Stimulated activated CD4-positive, alpha-beta T cell treated with anti-CD3 and anti-CD28 coated beads, Interleukin-12 subunit alpha, Interleukin-12 subunit beta, amount 100 ng/mL, for 24 hours (primary cell): ENCODE results near the gene C1QTNF7.

Experiments used
- DNase-seq, 2 experiments: peaks; one replicate each; pipeline ENCODE4 v3.0.0-alpha.2; 2020; ENCODE audit warnings: low read depth in 2 of 2

Gene C1QTNF7

DNA sequence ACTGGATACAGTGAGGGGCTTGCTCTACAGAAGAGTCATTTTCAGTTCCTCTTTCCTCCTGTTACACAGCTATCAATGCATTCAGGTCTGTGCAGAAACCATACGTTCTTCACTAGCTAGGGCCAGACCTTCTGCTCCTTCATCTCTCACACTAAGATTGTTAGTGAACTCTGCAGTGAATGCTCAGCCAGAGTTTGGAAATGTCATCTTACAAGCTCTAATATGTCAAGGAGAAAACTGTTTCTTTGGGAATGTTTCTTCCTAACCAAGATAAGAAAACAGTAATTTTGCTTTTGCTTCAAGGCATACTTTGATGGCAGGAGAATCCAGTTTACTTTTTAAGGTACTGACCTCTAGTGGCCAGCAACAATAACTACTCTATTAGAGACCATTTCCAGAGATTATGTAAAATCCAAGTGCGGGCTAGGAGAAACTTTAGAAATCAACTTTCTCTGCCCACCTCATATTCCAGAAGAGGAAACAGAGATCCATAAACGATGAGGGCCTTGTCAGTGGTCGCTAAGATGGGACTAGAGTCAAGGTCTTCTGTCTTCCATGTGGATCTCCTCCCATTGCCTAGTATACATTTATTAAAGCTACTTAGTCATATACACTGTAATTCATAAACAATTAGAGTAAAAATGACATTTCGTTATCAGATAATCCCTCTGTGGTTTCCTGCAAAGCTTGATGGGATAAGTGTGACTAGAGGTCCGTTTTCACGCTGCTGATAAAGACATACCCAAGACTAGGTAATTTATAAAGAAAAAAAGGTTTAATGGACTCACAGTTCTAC lies 29.8 kb downstream of the C1QTNF7 start:
- DNase-seq: no peak

DNA sequence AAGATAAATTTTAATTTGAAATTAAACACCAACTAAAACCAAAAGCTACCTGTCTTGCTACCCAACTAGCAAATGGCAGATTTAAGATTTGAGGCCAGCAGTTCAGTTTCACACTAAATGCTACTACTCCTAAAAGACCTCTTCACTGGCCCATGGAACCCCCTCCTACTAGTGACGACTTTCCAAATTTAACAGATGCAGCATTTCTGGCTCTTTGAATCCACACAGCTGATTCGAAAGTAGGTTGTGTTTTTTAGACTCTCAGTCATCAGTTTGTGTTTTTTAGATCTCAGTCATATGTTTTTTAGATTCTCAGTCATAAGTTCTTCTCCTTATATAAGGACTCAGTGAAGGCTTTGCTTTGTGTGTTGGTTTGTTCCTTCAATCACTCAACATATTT lies 30.8 kb downstream of the C1QTNF7 start:
- no peak for DNase-seq

DNA sequence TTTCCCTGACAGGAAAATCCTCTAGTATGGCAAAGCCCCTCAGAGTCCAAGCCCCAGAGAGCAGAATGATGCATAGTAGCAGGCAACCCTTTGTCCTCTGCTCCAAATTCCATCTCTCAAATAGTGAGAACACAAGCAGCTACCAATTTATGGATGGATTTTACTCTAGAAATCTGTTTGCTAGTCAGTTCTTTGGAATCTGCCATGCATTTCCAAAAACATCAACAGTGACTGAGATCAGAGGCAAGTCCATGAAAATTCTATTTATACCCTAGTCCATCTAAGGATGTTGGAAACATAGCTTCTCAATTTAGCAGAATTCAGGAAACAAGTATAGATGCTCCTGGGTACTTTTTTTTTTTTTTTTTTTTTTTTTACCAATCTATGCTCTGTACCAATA lies 31.9 kb downstream of the C1QTNF7 start:
- no peak for DNase-seq

DNA sequence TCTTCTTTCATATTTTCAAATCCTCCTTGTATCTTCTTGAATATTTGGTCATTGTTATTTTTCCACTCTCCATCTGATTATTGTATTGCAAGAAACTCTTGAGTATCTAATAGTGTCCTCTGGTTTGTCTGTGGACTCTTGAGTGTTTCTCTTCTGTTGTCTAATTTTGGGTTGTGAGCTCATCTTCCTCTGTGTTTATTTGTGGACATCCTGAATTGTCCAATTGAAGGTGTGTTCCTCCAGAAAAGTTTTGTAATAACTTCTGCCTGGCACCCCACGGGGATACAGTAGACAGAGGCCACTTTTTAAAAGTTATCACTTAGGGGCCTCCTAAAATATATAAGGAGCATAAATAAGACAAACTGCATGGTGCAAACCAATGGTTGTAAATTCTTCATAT lies 38.8 kb downstream of the C1QTNF7 start:
- no peak for DNase-seq

DNA sequence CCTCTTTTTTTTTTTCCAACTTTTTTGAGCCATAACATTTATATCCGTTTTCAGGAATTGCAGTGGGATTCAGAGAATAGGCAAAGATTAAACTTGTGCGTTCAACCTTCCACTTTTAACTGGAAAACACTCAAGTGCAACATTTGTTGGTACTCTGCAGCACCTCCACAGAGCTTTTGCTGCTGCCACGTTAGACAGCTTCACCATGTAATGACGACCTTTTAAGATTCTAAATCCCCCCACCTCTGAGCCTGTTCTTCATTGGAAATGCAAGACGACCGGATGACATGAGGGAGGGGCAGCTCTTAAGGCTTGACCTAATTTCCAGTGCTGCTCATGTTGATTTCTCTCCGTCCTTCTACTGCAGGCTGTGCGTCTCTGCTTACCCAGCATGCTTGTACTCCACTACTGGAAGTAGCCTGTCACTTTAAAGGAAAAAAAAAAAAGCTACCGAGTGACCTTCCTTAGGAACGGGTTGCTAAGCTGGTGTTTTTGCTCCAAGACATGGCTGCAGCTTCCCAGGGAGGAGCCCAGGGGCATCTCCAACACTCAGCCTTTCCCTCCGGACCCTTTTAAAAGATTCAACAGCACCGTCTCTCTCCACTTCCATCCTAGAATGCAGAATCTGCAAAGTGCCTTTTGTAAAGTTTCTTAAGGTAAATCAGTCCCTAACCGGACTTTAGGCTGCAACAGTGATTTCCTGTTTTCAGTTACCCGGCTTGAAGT lies 41.7 kb downstream of the C1QTNF7 start, which contains the start of gene CC2D2A:
TSS of gene CC2D2A (plus strand) at position 481 of the 726 bp plus-strand sequence. CDS start 6,051 bp downstream, outside the sequence.
- DNase-seq: no peak

DNA sequence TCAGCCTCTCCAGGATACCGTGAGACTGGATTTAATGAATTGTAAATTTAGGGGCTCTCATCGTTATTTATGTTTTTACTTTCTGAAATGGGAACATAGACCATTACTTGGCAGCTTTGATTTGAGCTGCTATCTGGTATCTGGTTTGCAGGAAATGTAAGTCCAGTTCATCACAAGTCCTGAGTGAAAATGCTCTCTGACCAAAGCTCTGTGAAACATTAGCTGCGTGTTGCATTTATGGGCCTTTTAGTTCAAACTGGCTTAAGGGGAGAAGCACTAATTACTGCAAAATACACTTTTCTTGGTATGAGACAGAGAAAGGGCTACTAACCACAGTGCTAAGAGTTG lies 42.3 kb downstream of the C1QTNF7 start:
- no peak for DNase-seq

DNA sequence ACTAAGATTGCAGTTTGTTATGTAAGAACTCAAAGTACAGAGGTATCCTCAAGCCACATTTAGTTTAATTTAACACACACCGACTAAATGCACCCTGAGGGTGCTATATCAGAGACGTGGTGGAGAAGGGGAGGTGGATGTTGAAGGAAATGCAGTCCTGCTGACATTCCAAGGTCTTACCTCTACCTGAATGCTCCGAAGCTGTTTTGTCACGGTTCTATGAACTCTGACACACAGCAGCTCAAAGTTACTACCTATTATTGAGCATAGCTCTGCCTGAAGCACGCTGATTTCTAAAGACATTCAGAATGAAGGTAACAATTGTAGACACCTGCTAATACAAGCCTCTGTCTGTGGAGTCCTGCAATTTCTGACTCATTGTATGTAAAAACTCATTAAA lies 48.6 kb downstream of the C1QTNF7 start:
- DNase-seq: no peak

DNA sequence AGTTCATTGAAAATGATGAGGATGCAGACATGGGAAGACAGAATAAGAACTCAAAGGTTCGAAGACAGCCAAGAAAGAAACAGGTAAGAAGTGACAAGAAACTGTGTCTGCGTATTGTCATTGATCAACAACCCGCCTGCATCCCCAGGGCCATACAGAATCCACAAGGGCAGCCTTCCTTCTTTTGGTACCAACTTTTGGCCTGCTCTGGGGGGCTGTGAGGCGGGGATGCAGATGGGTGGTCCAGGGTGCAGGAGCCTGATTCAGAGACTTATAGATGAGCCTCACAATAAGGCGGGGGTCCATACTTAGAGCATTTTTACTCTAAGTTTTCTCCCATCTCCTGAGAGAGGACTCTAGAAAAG lies 50.9 kb downstream of the C1QTNF7 start:
- no peak for DNase-seq

DNA sequence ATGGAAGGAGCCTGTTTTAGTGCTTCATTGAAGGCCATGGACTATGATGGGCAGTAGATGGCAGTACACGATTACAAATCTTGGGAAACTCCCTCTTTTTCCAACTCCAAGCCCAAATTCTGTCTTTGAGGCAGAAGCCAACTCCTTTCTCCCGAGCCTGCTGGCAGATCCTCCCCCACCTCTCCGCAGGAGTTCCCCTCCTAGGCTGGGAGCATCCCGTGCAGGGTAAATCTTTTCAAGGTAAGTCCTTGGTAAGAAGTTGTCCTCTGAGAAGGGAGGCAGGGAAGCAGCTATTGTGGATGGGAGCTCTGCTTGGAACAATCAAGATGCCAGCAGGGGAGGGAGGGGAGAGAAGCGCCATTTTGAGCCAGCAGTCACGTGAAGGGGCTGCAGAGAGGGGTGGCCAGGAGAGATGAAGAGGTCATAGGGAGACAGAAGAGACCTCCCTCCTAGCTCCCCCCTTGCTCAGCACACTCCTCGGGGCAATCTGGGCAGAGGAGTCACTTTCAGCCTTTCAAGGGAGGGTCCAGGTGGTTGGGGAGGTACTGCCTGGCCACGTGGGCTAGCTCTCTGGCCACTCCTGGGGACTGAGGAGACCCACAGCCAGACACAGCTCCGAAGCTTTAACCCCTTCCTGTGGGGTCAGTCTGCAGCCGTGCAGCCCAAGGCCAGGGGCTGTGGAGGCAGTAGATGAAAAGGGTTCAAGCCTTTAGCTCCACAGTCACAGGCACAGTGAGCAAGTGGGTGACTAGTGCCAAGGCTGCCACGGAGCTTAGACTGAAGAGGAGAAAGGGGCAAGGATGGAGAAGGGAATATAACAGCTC lies 51.5 kb downstream of the C1QTNF7 start:
- no peak for DNase-seq

DNA sequence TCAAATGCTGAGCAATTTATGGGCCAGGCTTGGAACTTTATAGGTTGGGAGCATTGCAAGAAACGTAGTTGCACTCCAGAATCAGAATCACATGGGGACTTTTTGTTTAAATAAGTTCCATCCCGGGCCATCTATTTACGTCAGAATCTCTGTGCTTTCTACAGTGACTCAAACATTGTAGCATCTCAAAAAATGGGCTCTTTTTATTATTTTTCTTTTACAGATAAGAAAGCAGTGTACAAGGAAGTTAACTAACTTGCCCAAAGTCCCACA lies 52.0 kb downstream of the C1QTNF7 start:
- DNase-seq: no peak

DNA sequence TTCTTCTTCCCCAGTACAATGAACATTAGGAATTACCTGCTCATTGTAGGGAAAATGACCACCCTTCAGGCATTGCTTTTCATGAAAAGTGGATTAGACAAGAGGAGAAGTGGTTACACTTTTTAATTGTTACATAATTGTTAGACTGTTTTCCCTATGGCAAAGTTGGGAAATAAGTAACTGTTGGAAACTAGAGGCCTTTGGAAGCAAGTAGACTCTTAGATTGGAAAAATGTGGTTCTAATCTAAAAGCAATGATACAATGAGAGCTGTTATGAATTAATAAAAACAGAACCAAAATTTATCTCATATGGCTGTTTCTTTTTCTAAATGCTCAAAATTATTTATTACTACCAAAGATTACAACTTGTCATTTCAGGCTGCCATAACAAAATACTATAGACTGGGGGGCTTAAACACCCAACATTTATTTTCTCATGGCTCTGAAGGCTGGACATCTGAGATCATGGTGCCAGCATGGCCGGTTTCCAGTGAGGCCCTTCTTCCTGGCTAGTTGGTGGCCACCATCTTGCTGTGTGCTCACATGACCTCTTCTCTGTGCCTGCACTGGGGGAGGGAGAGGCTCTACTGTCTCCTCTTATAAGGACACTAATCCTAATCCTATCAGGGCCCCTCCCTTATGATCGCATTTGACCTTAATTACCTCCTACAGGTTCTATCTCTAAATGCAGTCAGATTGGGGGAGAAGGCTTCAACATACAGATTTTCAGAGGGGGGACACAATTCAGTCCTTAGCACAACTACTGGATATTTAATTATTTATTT lies 54.3 kb downstream of the C1QTNF7 start:
- no peak for DNase-seq

DNA sequence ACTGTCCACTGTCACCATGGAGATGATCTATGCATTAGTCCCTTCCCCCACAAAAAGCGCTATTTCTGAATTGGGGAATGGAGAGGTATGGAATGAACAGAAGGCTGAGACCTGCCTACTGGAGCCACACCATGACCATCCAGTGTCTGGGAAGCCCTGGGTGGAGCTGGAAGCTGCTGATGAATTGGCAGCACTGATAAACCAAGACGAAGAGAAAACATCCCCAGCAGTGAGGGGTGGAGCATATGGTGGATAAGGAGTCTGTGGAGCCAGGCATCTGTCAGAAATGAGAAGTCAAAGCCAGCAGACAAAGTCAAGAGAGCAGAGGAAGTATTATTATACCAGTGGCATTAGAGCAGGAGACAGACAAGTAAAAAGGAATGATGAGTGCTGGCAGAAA lies 55.0 kb downstream of the C1QTNF7 start:
- DNase-seq: no peak

DNA sequence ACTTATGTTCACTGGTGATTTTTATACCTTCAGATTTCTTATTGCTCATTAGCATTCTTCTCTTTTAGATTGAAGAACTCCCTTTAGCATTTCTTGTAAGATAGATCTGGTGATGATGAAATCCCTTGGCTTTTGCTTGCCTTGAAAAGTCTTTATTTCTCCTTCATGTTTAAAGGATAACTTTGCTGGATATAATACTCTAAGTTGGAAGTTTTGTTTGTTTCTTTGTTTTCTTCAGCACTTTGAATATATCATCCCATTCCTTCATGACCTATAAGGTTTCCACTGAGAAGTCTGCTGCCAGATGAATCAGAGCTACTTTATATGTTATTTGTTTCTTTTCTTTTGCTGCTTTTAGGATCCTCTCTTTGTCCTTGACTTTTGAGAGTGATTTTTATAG lies 60.3 kb downstream of the C1QTNF7 start:
- no peak for DNase-seq

DNA sequence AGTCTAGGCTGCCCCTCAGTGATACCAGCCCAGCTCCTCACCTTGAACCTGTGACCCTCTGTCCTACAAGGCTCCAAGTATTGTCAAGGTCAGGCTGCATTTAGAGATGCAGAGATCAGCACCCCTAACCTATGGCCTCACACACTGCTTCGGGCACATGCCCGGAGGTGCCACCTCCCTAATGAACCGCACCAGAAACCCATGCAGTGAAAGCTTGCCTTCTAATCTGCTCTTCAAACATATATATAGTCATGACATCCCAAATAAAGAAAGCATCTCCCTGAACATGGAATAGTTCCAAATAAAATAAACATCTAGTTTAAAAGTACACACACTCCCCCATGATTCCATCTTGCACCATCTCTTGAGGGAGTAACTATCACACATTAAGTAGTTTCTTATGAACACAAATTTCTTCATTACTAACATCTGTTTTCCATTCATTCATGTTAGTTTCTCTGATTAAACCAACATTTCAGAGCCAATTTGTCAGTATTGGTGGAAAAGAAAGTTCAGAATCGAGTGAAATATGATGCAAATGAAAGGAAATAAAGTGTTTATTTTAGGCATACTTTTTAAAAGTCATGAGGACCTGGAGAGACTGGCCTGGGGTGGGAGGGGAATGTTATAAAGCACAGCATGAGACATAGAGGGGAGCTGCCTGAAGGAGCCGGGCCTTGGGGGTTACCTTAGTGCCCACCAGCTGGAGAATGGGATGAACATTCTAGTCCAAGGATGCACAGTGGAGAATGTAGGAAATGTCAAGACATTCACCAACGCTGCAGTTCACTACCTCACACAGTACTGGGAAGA lies 61.0 kb downstream of the C1QTNF7 start:
- DNase-seq: no peak

DNA sequence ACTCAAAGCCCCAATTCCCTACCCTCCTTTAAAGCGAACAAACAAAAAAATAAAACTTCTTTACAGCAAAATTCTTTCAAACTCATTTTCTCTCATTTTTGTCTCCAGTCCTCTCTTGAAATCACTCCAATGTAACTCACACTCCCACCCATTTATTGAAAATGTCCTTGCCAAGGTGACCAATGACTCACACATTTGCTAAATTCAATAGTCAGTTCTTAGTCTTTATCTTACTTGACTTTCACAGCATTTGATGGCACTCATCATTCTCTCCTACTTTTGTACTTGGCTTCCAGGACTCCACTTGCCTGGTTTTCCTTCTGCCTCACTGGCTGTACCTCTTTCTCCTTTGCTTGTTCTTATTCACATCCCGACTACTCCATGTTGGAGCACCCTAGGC lies 61.7 kb downstream of the C1QTNF7 start:
- DNase-seq: no peak

DNA sequence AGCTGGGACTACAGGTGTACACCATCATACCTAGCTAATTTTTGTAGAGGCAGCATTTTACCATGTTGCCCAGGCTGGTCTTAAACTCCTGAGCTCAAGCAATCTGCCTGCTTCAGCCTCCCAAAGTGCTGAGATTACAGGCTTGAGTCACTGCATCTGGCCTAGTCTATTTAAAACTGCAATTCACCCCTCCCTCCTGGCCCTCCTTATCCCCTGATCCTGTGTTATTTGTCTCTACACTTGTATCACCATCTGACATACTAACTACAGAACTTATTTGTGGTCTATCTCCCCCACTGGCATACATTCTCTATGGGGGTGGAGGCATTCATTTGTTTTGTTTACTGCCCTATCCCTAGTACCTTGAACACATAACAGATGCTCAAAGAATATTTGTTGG lies 65.6 kb downstream of the C1QTNF7 start:
- DNase-seq: no peak

DNA sequence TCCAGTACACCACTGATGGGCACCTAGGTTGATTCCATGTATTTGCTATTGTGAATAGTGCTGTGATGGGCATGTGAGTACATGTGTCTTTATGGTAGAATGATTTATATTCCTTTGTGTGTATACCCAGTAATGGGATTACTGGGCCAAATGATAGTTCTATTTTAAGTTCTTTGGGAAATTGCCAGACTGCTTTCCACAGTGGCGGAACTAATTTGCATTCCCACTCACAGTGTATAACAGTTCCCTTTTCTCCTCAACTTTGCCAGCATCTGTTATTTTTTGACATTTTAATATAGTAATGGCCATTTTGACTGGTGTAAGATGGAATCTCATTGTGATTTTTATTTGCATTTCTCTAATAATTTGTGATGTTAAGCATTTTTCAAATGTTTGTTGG lies 67.8 kb downstream of the C1QTNF7 start:
- DNase-seq: no peak
